Hematopoietic multipotent progenitor cell treated with erythropoietin and hydrocortisone succinate and interleukin-3 and kit ligand, for 4 days (in vitro differentiated cells): ENCODE results near the gene SIK3.

Experiments
- DNase-seq: peaks from one replicate; pipeline ENCODE4 v3.0.0-alpha.2; 2015

SIK3 gene

GRCh38 chr11:116857936-116858335 lies 240.3 kb downstream of the SIK3 start:
- DNase-seq, result peak; percentile 24

GRCh38 chr11:116857316-116857715 lies 240.9 kb downstream of the SIK3 start:
- no peak for DNase-seq

GRCh38 chr11:116856423-116856822 lies 241.8 kb downstream of the SIK3 start:
- DNase-seq, result no peak

- DNase-seq, result no peak
These were observed 242.8 kb downstream of the SIK3 start for GRCh38 chr11:116855413-116855812.

GRCh38 chr11:116853461-116854073 lies 244.7 kb downstream of the SIK3 start:
- DNase-seq, result peak; percentile 96

GRCh38 chr11:116852261-116853031 lies 245.8 kb downstream of the SIK3 start:
- peak; percentile 51 for DNase-seq

GRCh38 chr11:116851626-116852025 lies 246.6 kb downstream of the SIK3 start:
- peak; percentile 87 for DNase-seq

GRCh38 chr11:116849486-116849885 lies 248.7 kb downstream of the SIK3 start:
- DNase-seq, result peak; percentile 56

- DNase-seq, result no peak
These were observed 249.2 kb downstream of the SIK3 start for GRCh38 chr11:116849060-116849459.

- DNase-seq, result no peak
These were observed 250.6 kb downstream of the SIK3 start for GRCh38 chr11:116847612-116848011.

GRCh38 chr11:116844722-116845121 lies 253.5 kb downstream of the SIK3 start:
- no peak for DNase-seq

- DNase-seq, result no peak
These were observed 254.6 kb downstream of the SIK3 start for GRCh38 chr11:116843661-116844060.

- no peak for DNase-seq
These were observed 255.3 kb downstream of the SIK3 start for GRCh38 chr11:116842909-116843308.

- DNase-seq, result no peak
These were observed 256.1 kb downstream of the SIK3 start for GRCh38 chr11:116842117-116842516.

- DNase-seq, result no peak
These were observed 257.4 kb downstream of the SIK3 start for GRCh38 chr11:116840746-116841296.

GRCh38 chr11:116840224-116840745 lies 257.9 kb downstream of the SIK3 start:
- peak; percentile 49 for DNase-seq

- no peak for DNase-seq
These were observed 259.7 kb downstream of the SIK3 start for GRCh38 chr11:116838321-116839084.

- no peak for DNase-seq
These were observed 260.8 kb downstream of the SIK3 start, which contains the start of gene APOA1 for GRCh38 chr11:116837231-116838091. Gene APOA1 (minus strand): TSS chr11:116837622. CDS start chr11:116837387, 235 bp downstream.

- no peak for DNase-seq
These were observed 261.6 kb downstream of the SIK3 start for GRCh38 chr11:116836632-116836991.

GRCh38 chr11:116835791-116836631 lies 262.2 kb downstream of the SIK3 start:
- DNase-seq, result peak; percentile 97
